K562 (cell line): Measurements from ENCODE around the gene OR1D5. TPM values are rescaled to one million over a fixed set of nuclear protein-coding genes. Genes with fewer than 3 reads are reported as not detected.

Experiments
- ATAC-seq: fragments of 200-7000 bp; cut with Tn5 transposase; 3 replicates; pipeline ENCODE4 v1.9.1; 2020; ENCODE audit warnings: moderate library complexity
- BruUV-seq: library from RNA; stranded (reverse); fragments of 400-500 nt; replicated peaks from 2 replicates; lab custom pipeline; 2021; lab: Mats Ljungman, UMichigan
- CTCF ChIA-PET: fragments of 300-600 bp; formaldehyde crosslinking; extraction: SDS; loops from one replicate; lab custom pipeline; 2021; ENCODE audit warnings: low intra/inter-chr PET ratio; lab: Yijun Ruan, JAX
- POLR2A ChIA-PET: fragments of 300-600, 350-650 bp; sonication (Branson Sonifier 250); formaldehyde crosslinking; extraction: SDS; loops from one replicate; lab custom pipeline; 2021; ENCODE audit warnings: antibody characterized with exemption, inconsistent platforms; lab: Yijun Ruan, JAX
- DNase-seq, 4 experiments: peaks; one replicate each; pipeline versions ENCODE4 v3.0.0 to v3.0.0-alpha.2; 2011 to 2018; ENCODE audit warnings: low spot score in 3 of 4, mixed read lengths in 3 of 4; ENCODE audit errors: extremely low read depth in 1 of 4
- FAIRE-seq: peaks from 2 replicates; lab custom pipeline; 2011; peaks lifted over from hg19 to GRCh38; lab: Jason Lieb, UNC
- H2AFZ ChIP-seq: 2 replicates; pipeline ENCODE4 v1.6.0; 2011; ENCODE audit warnings: low read depth, low read length, control low read depth, inconsistent platforms
- H3K27ac ChIP-seq: fragments of 200-600 bp; 3 replicates; pipeline ENCODE4 v1.8.0; 2011; ENCODE audit warnings: low read depth, mild to moderate bottlenecking, control low read depth, inconsistent platforms, low read length, moderate library complexity, mixed read lengths; ENCODE audit errors: extremely low read depth
- H3K27me3 ChIP-seq, 2 experiments: fragments of 300-600 bp in 1 of 2; 2 replicates in 1 of 2; 3 replicates in 1 of 2; pipeline versions ENCODE4 v1.6.0 to v1.8.0; 2011; ENCODE audit warnings: inconsistent platforms in 2 of 2, low read length in 2 of 2, mild to moderate bottlenecking in 1 of 2, mixed read lengths in 1 of 2, moderate library complexity in 1 of 2; ENCODE audit not compliant: control insufficient read depth in 2 of 2, insufficient read depth in 2 of 2
- H3K36me3 ChIP-seq: fragments of 300-600 bp; 3 replicates; pipeline ENCODE4 v1.8.0; 2011; ENCODE audit warnings: mild to moderate bottlenecking, low read length, inconsistent platforms; ENCODE audit not compliant: control insufficient read depth, insufficient read depth
- H3K4me1 ChIP-seq, 2 experiments: fragments of 200-600 bp in 1 of 2; replicated peaks in 1 of 2; 2 replicates in 1 of 2; 3 replicates in 1 of 2; pipeline versions ENCODE4 v1.5.1 to v1.8.0; 2011; ENCODE audit warnings: inconsistent platforms in 2 of 2, low read length in 2 of 2, mild to moderate bottlenecking in 1 of 2, mixed read lengths in 1 of 2, moderate library complexity in 1 of 2; ENCODE audit not compliant: control insufficient read depth in 2 of 2, insufficient read depth in 2 of 2
- H3K4me2 ChIP-seq: 2 replicates; pipeline ENCODE4 v1.6.1; 2011; ENCODE audit warnings: low read length, control low read depth, inconsistent platforms, mixed read lengths; ENCODE audit not compliant: insufficient read depth
- H3K4me3 ChIP-seq: fragments of 200-600 bp; sonication (generic), shearing (Covaris generic); 2 replicates; pipeline ENCODE4 v1.5.1; 2016; ENCODE audit warnings: control low read depth, inconsistent platforms
- H3K79me2 ChIP-seq: fragments of 200-600 bp; 3 replicates; pipeline ENCODE4 v1.8.0; 2011; ENCODE audit warnings: low read length, inconsistent platforms; ENCODE audit not compliant: control insufficient read depth, insufficient read depth
- H3K9ac ChIP-seq, 2 experiments: 2 replicates each; pipeline versions ENCODE4 v1.6.0 to v1.6.1; 2011; ENCODE audit warnings: low read depth in 2 of 2, low read length in 2 of 2, control low read depth in 1 of 2, inconsistent platforms in 1 of 2, mild to moderate bottlenecking in 1 of 2, mixed read lengths in 1 of 2; ENCODE audit not compliant: insufficient read depth in 1 of 2
- H3K9me1 ChIP-seq: one replicate; pipeline ENCODE4 v1.6.0; 2011; ENCODE audit warnings: inconsistent platforms, mild to moderate bottlenecking, low read length, moderate library complexity; ENCODE audit not compliant: control insufficient read depth, insufficient read depth
- H3K9me3 ChIP-seq: replicated peaks from 2 replicates; pipeline ENCODE4 v1.5.1; 2011; ENCODE audit warnings: low read depth, low read length, inconsistent platforms; ENCODE audit not compliant: control insufficient read depth, insufficient read depth
- H4K20me1 ChIP-seq: replicated peaks from 2 replicates; pipeline ENCODE4 v1.6.1; 2011; ENCODE audit warnings: low read length, inconsistent platforms, mixed read lengths; ENCODE audit not compliant: control insufficient read depth, insufficient read depth
- CBX5 ChIP-seq: IDR thresholded peaks from 2 replicates; pipeline ENCODE4 v1.6.1; 2014; ENCODE audit warnings: low read depth, borderline replicate concordance
- FOXM1 ChIP-seq, 2 experiments: fragments of 450-650 bp in 1 of 2; sonication (generic) in 1 of 2; formaldehyde crosslinking in 1 of 2; IDR thresholded peaks; 2 replicates each; pipeline versions ENCODE4 v1.6.1 to v1.9.0; 2017 to 2022; ENCODE audit warnings: low read depth in 2 of 2, mild to moderate bottlenecking in 2 of 2, missing genetic modification reagents in 1 of 2, moderate library complexity in 1 of 2
- JUNB ChIP-seq: fragments of 450-650 bp; formaldehyde crosslinking; conservative IDR thresholded peaks from 2 replicates; pipeline ENCODE4 v1.4.0; 2020; ENCODE audit warnings: mild to moderate bottlenecking
- MYC ChIP-seq, 2 experiments: fragments of 250-450 bp in 1 of 2; sonication (Bioruptor Pico) in 1 of 2; IDR thresholded peaks; 2 replicates each; pipeline versions ENCODE4 v1.5.1 to v1.6.1; 2012 to 2021; ENCODE audit warnings: low read depth in 2 of 2, borderline replicate concordance in 1 of 2, improper control_type of control experiment in 1 of 2, low read length in 1 of 2, mild to moderate bottlenecking in 1 of 2, moderate library complexity in 1 of 2
- NFIC ChIP-seq: fragments of 450-650 bp; IDR thresholded peaks from 2 replicates; pipeline ENCODE4 v1.6.1; 2017; ENCODE audit warnings: mild to moderate bottlenecking, inconsistent platforms
- PHB ChIP-seq: fragments of 250-450 bp; sonication (Bioruptor Pico); IDR thresholded peaks from 2 replicates; pipeline ENCODE4 v1.5.0; 2021
- PTTG1 ChIP-seq: fragments of 450-650 bp; IDR thresholded peaks from 2 replicates; pipeline ENCODE4 v1.6.1; 2016; ENCODE audit warnings: low read depth, mild to moderate bottlenecking, missing genetic modification characterization, missing compliant biosample characterization
- SIN3B ChIP-seq: fragments of 450-650 bp; IDR thresholded peaks from 2 replicates; pipeline ENCODE4 v1.6.1; 2017; ENCODE audit warnings: low read depth, mild to moderate bottlenecking, moderate library complexity
- SP1 ChIP-seq: sonication (generic); formaldehyde crosslinking; IDR thresholded peaks from 2 replicates; pipeline ENCODE4 v1.8.1; 2022; ENCODE audit warnings: mild to moderate bottlenecking, missing genetic modification reagents
- ZNF212 ChIP-seq: fragments of 450-650 bp; formaldehyde crosslinking; IDR thresholded peaks from 2 replicates; pipeline ENCODE4 v1.4.0; 2020; ENCODE audit warnings: mild to moderate bottlenecking
- ZNF3 ChIP-seq: fragments of 250-450 bp; sonication (Bioruptor Pico); IDR thresholded peaks from 2 replicates; pipeline ENCODE4 v1.5.0; 2021; ENCODE audit warnings: mild to moderate bottlenecking, moderate library complexity
- ZNF41 ChIP-seq: fragments of 250-450 bp; sonication (Bioruptor Pico); conservative IDR thresholded peaks from 2 replicates; pipeline ENCODE4 v1.4.0; 2020; ENCODE audit warnings: mild to moderate bottlenecking
- ZNF764 ChIP-seq: fragments of 250-450 bp; sonication (Bioruptor Pico); IDR thresholded peaks from 2 replicates; pipeline ENCODE4 v1.4.0; 2020; ENCODE audit warnings: low read depth, mild to moderate bottlenecking, moderate library complexity
- ZNF79 ChIP-seq: fragments of 250-450 bp; sonication (Bioruptor Pico); IDR thresholded peaks from 2 replicates; pipeline ENCODE4 v1.4.0; 2020; ENCODE audit warnings: low read depth, mild to moderate bottlenecking, moderate library complexity
- WGBS: fragments of 100-300 bp; shearing (Covaris generic); methylation state at CpG from one replicate; pipeline ENCODE4 v1.1.6; 2016; ENCODE audit warnings: low coverage, mixed read lengths; ENCODE audit not compliant: insufficient coverage; ENCODE audit errors: missing lambda C conversion rate; 5-methylcytosine and 5-hydroxymethylcytosine counted together
- in situ Hi-C: fragments of 300-500 bp; cut with MboI; formaldehyde crosslinking; loops from 4 replicates; pipeline ENCODE4 v1.15.0; 2018; ENCODE audit warnings: inconsistent platforms, mixed read lengths
- intact Hi-C: fragments of 100-400 bp; cut with micrococcal nuclease; formaldehyde crosslinking; loops from 2 replicates; pipeline ENCODE4 v1.14.2; 2022
- polyA plus RNA-seq, 8 experiments: library from polyadenylated mRNA; depleted of rRNA in 4 of 8; stranded (reverse) in 5 of 8; unstranded in 3 of 8; fragments of >200 nt; fragmentation: Nextera tagmentation in 2 of 8; fragmentation: Illumina TruSeq in 1 of 8; extraction: Ambion mirVana in 2 of 8; extraction: Trizol in 1 of 8; gene quantifications; 2 replicates each; pipeline versions ENCODE4 v1.2.1 to v1.2.3, GENCODE V29; 2011 to 2014; ENCODE audit warnings: inconsistent platforms in 1 of 8, missing spikeins in 1 of 8
- total RNA-seq, 7 experiments: library from RNA; depleted of rRNA in 6 of 7; stranded (reverse); fragments of >200 nt in 6 of 7; fragmentation: Illumina TruSeq in 2 of 7; extraction: Trizol in 2 of 7; gene quantifications; 2 replicates each; pipeline versions ENCODE4 v1.2.1 to v1.2.3, GENCODE V29; 2011 to 2021; ENCODE audit warnings: low replicate concordance in 1 of 7
- TF ChIP-seq, protein P1 (sequence below): fragments of 450-650 bp; formaldehyde crosslinking; IDR thresholded peaks from 2 replicates; pipeline ENCODE4 v1.4.0; 2022; ENCODE audit warnings: mild to moderate bottlenecking, moderate library complexity
- TF ChIP-seq, protein P2 (sequence below): sonication (generic); formaldehyde crosslinking; IDR thresholded peaks from 2 replicates; pipeline ENCODE4 v1.9.0; 2022; ENCODE audit warnings: mild to moderate bottlenecking, missing genetic modification reagents

Gene OR1D5
- total and polyA plus RNA-seq, 9 of the 15 experiments (the other 6 are each of a cell fraction or from before 2014, with no cell fraction given): not detected

DNA sequence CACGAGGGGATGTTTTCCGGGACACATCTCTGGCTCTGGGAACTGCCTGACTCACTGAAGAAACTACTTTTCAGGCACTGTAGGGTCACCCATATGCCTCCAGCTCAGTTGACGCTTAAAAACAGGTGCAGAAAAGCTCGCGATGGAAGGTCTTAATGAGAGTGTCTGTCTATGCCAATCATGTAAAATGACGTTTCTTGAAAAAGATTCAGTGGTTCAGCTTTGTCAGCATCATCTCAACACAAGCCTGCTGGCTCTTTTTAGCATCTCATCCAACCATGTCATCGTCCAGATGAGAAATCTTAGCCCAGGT is 27.5 kb downstream of the OR1D5 start:
- in situ Hi-C loops: no loop called here
- ATAC-seq: no peak
- Histone ChIP-seq H3K36me3 (no peaks in the 10 kb centered on the region), H3K4me3 (no peak overlapping the region), H3K79me2 (no peaks in the 10 kb centered on the region), H3K27ac (no peak overlapping the region), H3K9me3 (no peaks in the 10 kb centered on the region), H3K9ac (no peak overlapping the region), H3K4me2 (no peak overlapping the region), H2AFZ (no peak overlapping the region)
- 1% methylated on average over 7 of the region's 7 CpGs for WGBS
- no peak for FAIRE-seq
- POLR2A ChIA-PET: no interaction called here
- no peak for TF ChIP-seq SP1 (CRISPR knock-in tag)
- TF ChIP-seq FOXM1 (IDR thresholded peaks at IDR 0.05; ENCODE audit: low read depth): no peak
- no peak for TF ChIP-seq FOXM1 (CRISPR knock-in tag; IDR thresholded peaks at IDR 0.05; ENCODE audit: low read depth)
- TF ChIP-seq, all 486 proteins: peak for 0
- peaks cover 0 to 22% of the 10 kb centered on the region in 2 experiments; a peak in 4 of 5 replicates for H3K27me3 ChIP-seq
- intact Hi-C loops: no loop called here
- no peaks in the 10 kb centered on the region for H3K9me1 ChIP-seq
- no peak for DNase-seq
- BruUV-seq: no TSS peak
- no peaks in the 10 kb centered on the region for H3K4me1 ChIP-seq
- peaks cover 4% of the 10 kb centered on the region; the same call in 1 of the 2 replicates for H4K20me1 ChIP-seq
- CTCF ChIA-PET: no interaction called here

DNA sequence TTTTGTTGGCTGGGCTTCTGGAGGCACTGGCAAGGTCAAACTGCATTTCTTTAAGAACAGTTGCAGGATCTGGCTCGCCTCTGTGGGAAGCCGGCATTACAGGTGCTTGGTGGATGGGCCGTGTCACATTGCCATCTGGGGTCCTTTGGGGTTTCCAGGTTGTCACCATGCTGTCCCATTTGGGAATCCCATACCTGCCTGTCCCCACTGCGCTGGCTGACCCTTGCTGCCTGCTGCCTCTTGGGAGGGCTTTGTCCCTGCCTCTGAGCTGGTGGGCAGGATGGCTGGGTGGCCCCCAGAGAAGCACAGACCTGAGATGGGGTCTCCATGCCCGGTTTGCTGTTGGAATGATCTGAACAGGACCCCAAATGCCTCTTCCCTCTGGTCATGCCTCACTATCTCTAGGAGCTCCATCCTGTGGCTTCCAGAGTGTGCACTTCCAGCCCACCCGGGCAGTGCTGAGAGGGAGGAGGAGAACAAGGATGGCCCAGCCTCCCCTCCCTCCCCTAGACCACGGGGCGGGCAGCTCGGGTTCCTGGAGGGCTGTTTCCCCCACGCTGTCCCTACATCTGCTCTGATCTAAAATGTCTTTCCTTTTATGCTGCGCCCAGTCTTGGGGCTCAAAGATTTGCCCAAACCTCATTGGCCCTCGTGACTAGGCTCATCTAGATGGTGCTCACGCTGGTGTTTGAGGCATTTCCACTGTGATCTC is 28.0 kb downstream of the OR1D5 start:
- H4K20me1 ChIP-seq: peaks cover 4% of the 10 kb centered on the region; the same call in 1 of the 2 replicates
- H3K9ac ChIP-seq: no peak overlapping the region
- no peak for ATAC-seq
- H3K79me2 ChIP-seq: no peaks in the 10 kb centered on the region
- no peaks in the 10 kb centered on the region for H3K9me1 ChIP-seq
- no peaks in the 10 kb centered on the region for H3K36me3 ChIP-seq
- FAIRE-seq: no peak
- H3K27me3 ChIP-seq: peaks cover 0 to 22% of the 10 kb centered on the region in 2 experiments; a peak in 4 of 5 replicates
- no TSS peak for BruUV-seq
- 0% methylated on average over 8 of the region's 13 CpGs for WGBS
- in situ Hi-C loops: no loop called here
- no peak for DNase-seq
- ChIA-PET CTCF (no interaction called here), POLR2A (interaction anchor here (0.6 kb wide), 1 partner anchor 551 kb away, joined by 4 read pairs; no protein-coding TSS in a partner anchor)
- intact Hi-C loops: no loop called here
- H3K4me3 ChIP-seq: no peak overlapping the region
- no peak overlapping the region for H3K27ac ChIP-seq
- H3K4me2 ChIP-seq: no peak overlapping the region
- H3K4me1 ChIP-seq: no peaks in the 10 kb centered on the region
- H3K9me3 ChIP-seq: no peaks in the 10 kb centered on the region
- H2AFZ ChIP-seq: no peak overlapping the region
- TF ChIP-seq, protein P1, sequence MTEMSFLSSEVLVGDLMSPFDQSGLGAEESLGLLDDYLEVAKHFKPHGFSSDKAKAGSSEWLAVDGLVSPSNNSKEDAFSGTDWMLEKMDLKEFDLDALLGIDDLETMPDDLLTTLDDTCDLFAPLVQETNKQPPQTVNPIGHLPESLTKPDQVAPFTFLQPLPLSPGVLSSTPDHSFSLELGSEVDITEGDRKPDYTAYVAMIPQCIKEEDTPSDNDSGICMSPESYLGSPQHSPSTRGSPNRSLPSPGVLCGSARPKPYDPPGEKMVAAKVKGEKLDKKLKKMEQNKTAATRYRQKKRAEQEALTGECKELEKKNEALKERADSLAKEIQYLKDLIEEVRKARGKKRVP (CRISPR knock-in tag): no peak
- TF ChIP-seq CBX5 (no peak), MYC (IDR thresholded peaks at IDR 0.05; ENCODE audit: low read depth, low read length) (no peak), MYC (CRISPR knock-in tag; IDR thresholded peaks at IDR 0.05; ENCODE audit: borderline replicate concordance, low read depth) (no peak), PHB (CRISPR knock-in tag) (no peak), ZNF764 (CRISPR knock-in tag) (no peak), NFIC (no peak), PTTG1 (tag) (no peak), ZNF79 (no peak), ZNF41 (CRISPR knock-in tag) (no peak), JUNB (CRISPR knock-in tag) (no peak), SIN3B (no peak), ZNF212 (no peak), ZNF3 (no peak)
- TF ChIP-seq, protein P2, sequence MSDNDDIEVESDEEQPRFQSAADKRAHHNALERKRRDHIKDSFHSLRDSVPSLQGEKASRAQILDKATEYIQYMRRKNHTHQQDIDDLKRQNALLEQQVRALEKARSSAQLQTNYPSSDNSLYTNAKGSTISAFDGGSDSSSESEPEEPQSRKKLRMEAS (CRISPR knock-in tag): no peak
